ENCODE results near the gene EIF4ENIF1.
"Not testable (repeated sequence)": the region's sequence is repeated elsewhere in the genome, so short reads cannot be mapped to it uniquely, and the experiment has no call there.

The EIF4ENIF1 gene, protein sequence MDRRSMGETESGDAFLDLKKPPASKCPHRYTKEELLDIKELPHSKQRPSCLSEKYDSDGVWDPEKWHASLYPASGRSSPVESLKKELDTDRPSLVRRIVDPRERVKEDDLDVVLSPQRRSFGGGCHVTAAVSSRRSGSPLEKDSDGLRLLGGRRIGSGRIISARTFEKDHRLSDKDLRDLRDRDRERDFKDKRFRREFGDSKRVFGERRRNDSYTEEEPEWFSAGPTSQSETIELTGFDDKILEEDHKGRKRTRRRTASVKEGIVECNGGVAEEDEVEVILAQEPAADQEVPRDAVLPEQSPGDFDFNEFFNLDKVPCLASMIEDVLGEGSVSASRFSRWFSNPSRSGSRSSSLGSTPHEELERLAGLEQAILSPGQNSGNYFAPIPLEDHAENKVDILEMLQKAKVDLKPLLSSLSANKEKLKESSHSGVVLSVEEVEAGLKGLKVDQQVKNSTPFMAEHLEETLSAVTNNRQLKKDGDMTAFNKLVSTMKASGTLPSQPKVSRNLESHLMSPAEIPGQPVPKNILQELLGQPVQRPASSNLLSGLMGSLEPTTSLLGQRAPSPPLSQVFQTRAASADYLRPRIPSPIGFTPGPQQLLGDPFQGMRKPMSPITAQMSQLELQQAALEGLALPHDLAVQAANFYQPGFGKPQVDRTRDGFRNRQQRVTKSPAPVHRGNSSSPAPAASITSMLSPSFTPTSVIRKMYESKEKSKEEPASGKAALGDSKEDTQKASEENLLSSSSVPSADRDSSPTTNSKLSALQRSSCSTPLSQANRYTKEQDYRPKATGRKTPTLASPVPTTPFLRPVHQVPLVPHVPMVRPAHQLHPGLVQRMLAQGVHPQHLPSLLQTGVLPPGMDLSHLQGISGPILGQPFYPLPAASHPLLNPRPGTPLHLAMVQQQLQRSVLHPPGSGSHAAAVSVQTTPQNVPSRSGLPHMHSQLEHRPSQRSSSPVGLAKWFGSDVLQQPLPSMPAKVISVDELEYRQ

GRCh38 chr22:31489632-31490495 lies at the start of gene EIF4ENIF1:
Gene EIF4ENIF1, minus strand, starts transcription at chr22:31489842. Its CDS starts 1,124 bp downstream, at chr22:31488718.
- peaks cover 27% of the 10 kb centered on the region for H3K36me3 ChIP-seq (ENCODE audit: insufficient read depth, low read depth, low read length)
- H3K4me1 ChIP-seq (ENCODE audit: insufficient read depth, low read length), result peaks cover 13% of the 10 kb centered on the region
- peak within 1 kb of the TSS; percentile 66; the same call in 1 of the 2 replicates for H3K9ac ChIP-seq (ENCODE audit: low read depth, low read length)
- H3K4me3 ChIP-seq (ENCODE audit: low read length), result peak within 1 kb of the TSS; percentile 82
- H3K27ac ChIP-seq (ENCODE audit: low read length), result no peak within 1 kb of the TSS
- peaks cover 7% of the 10 kb centered on the region; the same call in 1 of the 2 replicates for H3K27me3 ChIP-seq (ENCODE audit: insufficient read depth, low read length)
- no peaks in the 10 kb centered on the region for H3K9me3 ChIP-seq (ENCODE audit: insufficient read depth, low read depth, low read length)

DNA sequence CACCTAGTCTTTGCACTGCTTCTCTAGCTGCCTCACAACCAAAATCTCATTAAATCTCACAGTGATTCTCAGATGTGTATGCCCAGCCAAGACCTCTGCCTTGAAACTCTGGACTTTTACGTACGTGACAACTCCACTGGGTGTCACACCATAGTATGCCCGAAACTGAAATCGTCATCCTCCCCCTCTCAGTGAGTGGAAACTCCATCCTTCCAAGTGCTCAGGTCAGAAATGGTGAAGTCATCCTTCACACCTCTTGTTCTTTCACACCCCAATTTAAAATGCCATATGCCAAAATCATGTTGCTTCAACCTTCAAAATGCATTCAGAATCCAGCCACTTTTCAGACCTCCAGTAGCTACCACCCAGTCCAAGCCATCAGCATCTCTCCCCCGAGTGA lies 49.2 kb upstream of the EIF4ENIF1 start:
- no peak overlapping the region for H3K9ac ChIP-seq (ENCODE audit: low read depth, low read length)
- no peak overlapping the region for H3K4me3 ChIP-seq (ENCODE audit: low read length)
- no peak overlapping the region for H3K27ac ChIP-seq (ENCODE audit: low read length)
- H3K9me3 ChIP-seq (ENCODE audit: insufficient read depth, low read depth, low read length), result no peaks in the 10 kb centered on the region
- H3K27me3 ChIP-seq (ENCODE audit: insufficient read depth, low read length), result no peaks in the 10 kb centered on the region
- H3K36me3 ChIP-seq (ENCODE audit: insufficient read depth, low read depth, low read length), result no peaks in the 10 kb centered on the region
- no peaks in the 10 kb centered on the region for H3K4me1 ChIP-seq (ENCODE audit: insufficient read depth, low read length)

DNA sequence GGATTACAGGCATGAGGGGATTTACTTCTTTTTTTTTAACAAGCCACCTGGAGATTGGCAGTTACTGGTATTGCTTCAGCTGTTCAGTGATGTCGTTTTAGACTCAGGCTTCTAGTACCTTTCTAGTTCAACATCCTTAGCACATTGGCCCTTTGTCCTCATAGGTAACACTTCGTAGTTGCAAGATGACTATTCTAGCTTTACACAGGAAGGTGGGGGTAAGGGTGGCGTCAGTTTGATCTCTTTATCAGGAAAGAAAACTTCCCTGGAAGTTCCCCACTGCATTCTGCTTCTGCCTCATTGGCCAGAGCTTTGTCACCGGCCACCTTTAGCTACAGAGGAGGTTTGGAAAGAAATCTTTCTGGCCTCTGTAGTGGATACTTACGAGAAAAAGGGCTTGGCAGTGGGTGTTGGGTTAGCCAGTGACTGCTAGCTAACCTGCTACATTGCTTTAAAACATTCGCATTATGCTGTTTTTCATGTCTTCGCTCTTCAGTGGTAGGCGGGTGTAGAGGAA lies 47.4 kb upstream of the EIF4ENIF1 start:
- H3K4me1 ChIP-seq (ENCODE audit: insufficient read depth, low read length), result no peaks in the 10 kb centered on the region
- H3K9ac ChIP-seq (ENCODE audit: low read depth, low read length), result no peak overlapping the region
- no peak overlapping the region for H3K4me3 ChIP-seq (ENCODE audit: low read length)
- H3K36me3 ChIP-seq (ENCODE audit: insufficient read depth, low read depth, low read length), result no peaks in the 10 kb centered on the region
- H3K27ac ChIP-seq (ENCODE audit: low read length), result no peak overlapping the region
- no peaks in the 10 kb centered on the region for H3K27me3 ChIP-seq (ENCODE audit: insufficient read depth, low read length)
- no peaks in the 10 kb centered on the region for H3K9me3 ChIP-seq (ENCODE audit: insufficient read depth, low read depth, low read length)

DNA sequence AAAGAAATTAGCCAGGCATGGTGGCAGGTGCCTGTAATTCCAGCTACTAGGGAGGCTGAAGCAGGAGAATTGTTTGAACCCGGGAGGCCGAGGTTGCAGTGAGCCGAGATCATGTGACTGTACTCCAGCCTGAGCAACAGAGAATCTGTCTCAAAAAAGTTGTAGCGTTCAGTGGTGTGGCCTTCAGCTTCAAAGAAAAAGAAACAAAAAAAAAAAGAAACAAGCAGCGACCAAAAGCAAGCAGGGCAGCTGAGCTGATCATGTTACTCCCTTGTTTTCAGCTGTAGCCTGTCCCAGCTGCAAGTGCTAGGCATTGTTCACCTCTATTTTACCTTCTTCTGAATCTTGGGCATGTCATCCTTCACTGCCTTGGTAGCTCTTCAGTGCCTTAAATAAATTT lies 43.7 kb upstream of the EIF4ENIF1 start:
- Histone ChIP-seq H3K9ac (ENCODE audit: low read depth, low read length) (no peak overlapping the region), H3K4me1 (ENCODE audit: insufficient read depth, low read length) (no peaks in the 10 kb centered on the region), H3K4me3 (ENCODE audit: low read length) (no peak overlapping the region), H3K36me3 (ENCODE audit: insufficient read depth, low read depth, low read length) (no peaks in the 10 kb centered on the region), H3K9me3 (ENCODE audit: insufficient read depth, low read depth, low read length) (no peaks in the 10 kb centered on the region), H3K27ac (ENCODE audit: low read length) (no peak overlapping the region), H3K27me3 (ENCODE audit: insufficient read depth, low read length) (no peaks in the 10 kb centered on the region)

DNA sequence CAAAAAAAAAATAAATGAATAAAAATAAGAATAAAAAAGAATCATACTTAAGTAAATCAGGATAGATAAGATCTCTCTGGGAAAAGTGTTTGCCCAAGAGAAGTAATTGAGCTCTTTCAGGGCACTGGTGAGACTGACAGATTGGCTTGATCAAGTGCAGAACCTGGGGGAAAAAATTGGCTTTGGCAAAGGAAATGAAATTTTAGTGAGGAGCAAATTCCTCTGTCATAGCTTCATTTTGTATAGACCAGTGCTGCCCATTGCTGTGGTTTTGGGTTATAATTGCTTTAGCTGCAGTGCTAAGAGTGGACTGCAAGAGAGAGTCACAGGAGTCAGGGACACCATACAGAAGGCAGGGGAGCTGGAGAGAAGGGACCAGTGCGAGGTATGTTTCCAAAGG lies 42.4 kb upstream of the EIF4ENIF1 start:
- Histone ChIP-seq H3K27me3 (ENCODE audit: insufficient read depth, low read length) (no peaks in the 10 kb centered on the region), H3K9ac (ENCODE audit: low read depth, low read length) (no peak overlapping the region; the same call in 1 of the 2 replicates), H3K4me3 (ENCODE audit: low read length) (no peak overlapping the region), H3K9me3 (ENCODE audit: insufficient read depth, low read depth, low read length) (no peaks in the 10 kb centered on the region), H3K36me3 (ENCODE audit: insufficient read depth, low read depth, low read length) (no peaks in the 10 kb centered on the region), H3K4me1 (ENCODE audit: insufficient read depth, low read length) (no peaks in the 10 kb centered on the region), H3K27ac (ENCODE audit: low read length) (no peak overlapping the region)

DNA sequence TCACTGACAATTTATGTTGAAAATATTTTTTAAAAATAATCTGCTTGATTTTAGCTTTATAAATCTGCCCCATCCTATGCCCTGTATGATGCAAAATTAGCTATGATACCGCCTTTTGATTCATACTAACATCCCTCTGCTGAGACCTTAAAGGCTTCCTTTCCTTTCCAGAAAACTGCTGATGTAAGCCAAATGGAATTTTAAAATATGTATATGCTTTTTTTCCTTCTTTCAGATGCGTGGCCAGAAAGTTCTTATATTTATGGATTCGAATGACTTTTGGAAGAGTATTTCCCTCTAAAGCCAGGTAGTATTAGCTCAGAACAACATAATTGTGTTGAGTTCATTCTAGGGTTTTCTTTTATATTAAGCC lies 41.2 kb upstream of the EIF4ENIF1 start:
- Histone ChIP-seq H3K36me3 (ENCODE audit: insufficient read depth, low read depth, low read length) (no peaks in the 10 kb centered on the region), H3K27ac (ENCODE audit: low read length) (no peak overlapping the region), H3K9me3 (ENCODE audit: insufficient read depth, low read depth, low read length) (no peaks in the 10 kb centered on the region), H3K4me3 (ENCODE audit: low read length) (no peak overlapping the region), H3K4me1 (ENCODE audit: insufficient read depth, low read length) (no peaks in the 10 kb centered on the region), H3K9ac (ENCODE audit: low read depth, low read length) (no peak overlapping the region), H3K27me3 (ENCODE audit: insufficient read depth, low read length) (no peaks in the 10 kb centered on the region)

GRCh38 chr22:31526270-31526669 lies 36.6 kb upstream of the EIF4ENIF1 start:
- no peaks in the 10 kb centered on the region for H3K27me3 ChIP-seq (ENCODE audit: insufficient read depth, low read length)
- no peak overlapping the region for H3K9ac ChIP-seq (ENCODE audit: low read depth, low read length)
- H3K9me3 ChIP-seq (ENCODE audit: insufficient read depth, low read depth, low read length), result no peaks in the 10 kb centered on the region
- H3K27ac ChIP-seq (ENCODE audit: low read length), result no peak overlapping the region
- H3K36me3 ChIP-seq (ENCODE audit: insufficient read depth, low read depth, low read length), result no peaks in the 10 kb centered on the region
- no peaks in the 10 kb centered on the region for H3K4me1 ChIP-seq (ENCODE audit: insufficient read depth, low read length)
- H3K4me3 ChIP-seq (ENCODE audit: low read length), result no peak overlapping the region

- H3K36me3 ChIP-seq (ENCODE audit: insufficient read depth, low read depth, low read length); H3K9me3 ChIP-seq (ENCODE audit: insufficient read depth, low read depth, low read length); H3K27ac ChIP-seq (ENCODE audit: low read length); H3K4me1 ChIP-seq (ENCODE audit: insufficient read depth, low read length); H3K9ac ChIP-seq (ENCODE audit: low read depth, low read length); H3K4me3 ChIP-seq (ENCODE audit: low read length); H3K27me3 ChIP-seq (ENCODE audit: insufficient read depth, low read length): not testable (repeated sequence)
These were observed 34.5 kb upstream of the EIF4ENIF1 start for GRCh38 chr22:31524132-31524531.

DNA sequence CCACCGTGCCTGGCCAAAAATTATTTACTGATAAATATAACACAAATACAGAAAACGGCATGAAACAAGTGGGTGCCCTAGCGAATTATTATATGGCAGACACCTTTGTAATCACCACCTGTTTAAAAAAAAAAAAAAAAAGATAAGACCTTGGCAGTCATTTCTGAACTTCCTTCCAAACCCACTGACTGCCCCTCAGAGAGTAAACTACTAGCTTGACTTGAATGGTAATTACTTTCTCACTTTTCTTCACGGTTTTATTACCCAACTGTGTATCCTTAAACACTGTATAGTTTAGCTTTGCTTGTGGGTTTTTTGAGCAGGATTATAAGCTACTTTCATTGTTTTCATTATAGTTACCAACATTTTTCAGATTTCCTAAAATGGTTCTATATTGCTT lies 30.4 kb upstream of the EIF4ENIF1 start:
- H3K9me3 ChIP-seq (ENCODE audit: insufficient read depth, low read depth, low read length), result no peaks in the 10 kb centered on the region
- no peak overlapping the region for H3K4me3 ChIP-seq (ENCODE audit: low read length)
- no peak overlapping the region for H3K9ac ChIP-seq (ENCODE audit: low read depth, low read length)
- no peaks in the 10 kb centered on the region for H3K27me3 ChIP-seq (ENCODE audit: insufficient read depth, low read length)
- peaks cover 6% of the 10 kb centered on the region for H3K4me1 ChIP-seq (ENCODE audit: insufficient read depth, low read length)
- H3K27ac ChIP-seq (ENCODE audit: low read length), result no peak overlapping the region
- no peaks in the 10 kb centered on the region for H3K36me3 ChIP-seq (ENCODE audit: insufficient read depth, low read depth, low read length)

DNA sequence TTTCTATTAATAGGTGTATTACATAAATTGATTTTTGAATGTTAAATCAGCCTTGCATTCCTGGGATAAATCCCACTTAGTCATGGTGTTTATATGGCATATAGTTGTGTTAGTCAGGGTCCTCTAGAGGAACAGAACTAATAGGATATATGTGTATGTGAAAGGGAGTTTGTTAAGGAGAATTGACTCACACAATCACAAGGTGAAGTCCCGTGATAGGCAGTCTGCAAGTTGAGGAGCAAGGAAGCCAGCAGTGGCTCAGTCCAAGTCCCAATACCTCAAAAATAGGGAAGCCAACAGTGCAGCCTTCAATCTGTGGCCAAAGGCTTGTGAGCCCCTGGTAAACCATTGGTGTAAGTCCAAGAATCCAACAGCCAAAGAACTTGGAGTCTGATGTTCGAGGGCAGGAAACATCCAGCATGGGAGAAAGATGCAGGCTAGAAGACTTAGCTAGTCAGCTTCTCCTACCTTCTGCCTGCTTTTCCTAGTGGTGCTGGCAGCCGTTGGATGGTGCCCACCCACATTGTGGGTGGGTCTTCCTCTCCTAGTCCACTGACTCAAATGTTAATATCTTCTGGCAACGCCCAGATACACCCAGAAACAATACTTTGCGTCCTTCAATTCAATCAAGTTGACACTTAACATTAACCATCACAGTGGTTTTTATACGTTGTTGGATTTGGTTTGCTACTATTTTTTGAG lies 19.6 kb upstream of the EIF4ENIF1 start:
- no peaks in the 10 kb centered on the region for H3K4me1 ChIP-seq (ENCODE audit: insufficient read depth, low read length)
- no peak overlapping the region for H3K27ac ChIP-seq (ENCODE audit: low read length)
- no peaks in the 10 kb centered on the region for H3K27me3 ChIP-seq (ENCODE audit: insufficient read depth, low read length)
- H3K9me3 ChIP-seq (ENCODE audit: insufficient read depth, low read depth, low read length), result 0 out of 2 replicates have a peak, but pooled peaks cover 3% of the 10 kb centered on the region
- no peak overlapping the region for H3K9ac ChIP-seq (ENCODE audit: low read depth, low read length)
- H3K4me3 ChIP-seq (ENCODE audit: low read length), result no peak overlapping the region
- H3K36me3 ChIP-seq (ENCODE audit: insufficient read depth, low read depth, low read length), result no peaks in the 10 kb centered on the region
